ENCODE results near the gene GLUL. TPM values are rescaled to one million over a fixed set of nuclear protein-coding genes. Genes with fewer than 3 reads are reported as not detected.

GLUL gene
- total RNA-seq: 435 TPM

DNA sequence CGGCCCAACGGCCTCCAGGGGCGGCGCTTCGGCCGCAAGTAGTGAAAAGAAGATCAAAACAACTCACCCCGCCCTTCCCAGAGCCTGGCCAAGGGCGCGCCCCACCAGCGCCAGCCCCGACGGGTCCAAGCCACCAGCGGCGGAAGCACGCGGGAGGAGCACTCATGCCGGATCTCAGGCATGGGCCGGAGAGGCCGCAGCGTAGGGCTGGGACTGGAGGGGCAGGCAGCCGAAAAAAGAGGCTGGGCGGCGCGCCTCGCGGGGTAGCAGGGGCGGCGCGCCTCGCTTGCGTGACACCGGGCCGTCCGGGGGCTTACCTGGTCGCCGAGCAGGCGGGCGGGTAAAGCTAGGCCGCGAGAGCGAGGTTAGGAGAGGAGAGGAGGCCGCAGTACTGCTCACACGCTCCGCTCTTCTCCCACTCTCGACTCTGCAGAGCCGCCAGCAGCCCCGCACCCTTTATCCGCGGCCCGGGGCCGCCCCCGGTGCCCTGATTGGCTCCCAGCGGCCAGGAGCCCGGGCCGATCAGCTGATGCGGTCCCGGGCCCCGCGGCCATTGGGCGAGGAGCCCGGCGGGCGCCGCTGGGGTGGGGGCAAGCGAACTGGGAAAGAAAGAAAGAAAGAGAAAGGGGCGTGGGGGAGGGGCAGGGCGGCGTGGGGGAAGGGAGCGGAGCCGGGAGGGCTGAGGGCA is at the start of gene GLUL:
GLUL (minus strand) TSS at position 429 of the 688 bp plus-strand sequence. CDS start 3,053 bp downstream, outside the sequence.
- H3K4me1 ChIP-seq (ENCODE audit: control insufficient read depth in 3 of 3, insufficient read depth in 3 of 3, low read length in 3 of 3): peaks cover 19 to 42% (median 27%) of the 10 kb centered on the region in 3 donors
- H3K9ac ChIP-seq (ENCODE audit: low read depth in 1 of 3, low read length in 3 of 3): peak within 1 kb of the TSS; percentile 89 to 97 (median 95)
- H3K27me3 ChIP-seq (ENCODE audit: control insufficient read depth in 3 of 3, insufficient read depth in 3 of 3, low read length in 3 of 3): no peaks in the 10 kb centered on the region
- H3K36me3 ChIP-seq (ENCODE audit: control insufficient read depth in 3 of 3, insufficient read depth in 3 of 3, low read length in 3 of 3): peaks cover 23 to 35% (median 32%) of the 10 kb centered on the region in 3 donors
- peak within 1 kb of the TSS; percentile 92 to 94 (median 92) for H3K4me3 ChIP-seq (ENCODE audit: low read length in 3 of 3)
- H3K27ac ChIP-seq (ENCODE audit: low read depth, low read length): peak within 1 kb of the TSS; percentile 97
- H3K9me3 ChIP-seq (ENCODE audit: control insufficient read depth in 3 of 3, low read length in 3 of 3): no peaks in the 10 kb centered on the region

DNA sequence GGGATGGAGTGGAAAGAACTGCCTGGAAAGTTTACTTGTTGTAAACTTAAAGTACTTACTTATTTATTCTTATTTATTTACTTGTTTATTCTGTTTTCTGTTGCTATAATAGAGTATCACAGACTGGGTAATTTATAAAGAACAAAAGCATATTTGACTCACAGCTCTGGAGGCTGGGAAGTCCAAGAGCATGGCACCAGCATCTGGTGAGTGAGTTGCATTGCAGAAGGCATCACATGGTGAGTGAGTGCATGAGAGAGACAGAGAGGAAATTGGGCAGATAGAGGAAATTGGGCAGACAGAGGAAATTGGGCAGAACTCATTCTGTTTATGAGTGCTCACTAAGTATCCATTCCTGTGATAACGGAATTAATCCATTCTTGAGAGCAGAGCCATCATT is 46.7 kb upstream of the GLUL start:
- no peak overlapping the region for H3K27ac ChIP-seq (ENCODE audit: low read depth, low read length)

GRCh38 chr1:182433580-182433979 is 42.0 kb upstream of the GLUL start:
- H3K4me1 ChIP-seq (ENCODE audit: control insufficient read depth in 3 of 3, insufficient read depth in 3 of 3, low read length in 3 of 3): no peaks in the 10 kb centered on the region
- H3K9ac ChIP-seq (ENCODE audit: low read depth in 1 of 3, low read length in 3 of 3): no peak overlapping the region
- H3K36me3 ChIP-seq (ENCODE audit: control insufficient read depth in 3 of 3, insufficient read depth in 3 of 3, low read length in 3 of 3): no peaks in the 10 kb centered on the region
- no peak overlapping the region for H3K27ac ChIP-seq (ENCODE audit: low read depth, low read length)
- no peaks in the 10 kb centered on the region for H3K27me3 ChIP-seq (ENCODE audit: control insufficient read depth in 3 of 3, insufficient read depth in 3 of 3, low read length in 3 of 3)
- H3K9me3 ChIP-seq (ENCODE audit: control insufficient read depth in 3 of 3, low read length in 3 of 3): no peaks in the 10 kb centered on the region
- no peak overlapping the region for H3K4me3 ChIP-seq (ENCODE audit: low read length in 3 of 3)

More for the DNA sequence above, 46.7 kb upstream of the GLUL start:
- Histone ChIP-seq H3K27me3 (ENCODE audit: control insufficient read depth in 3 of 3, insufficient read depth in 3 of 3, low read length in 3 of 3) (no peaks in the 10 kb centered on the region), H3K4me3 (ENCODE audit: low read length in 3 of 3) (no peak overlapping the region), H3K9me3 (ENCODE audit: control insufficient read depth in 3 of 3, low read length in 3 of 3) (no peaks in the 10 kb centered on the region), H3K9ac (ENCODE audit: low read depth in 1 of 3, low read length in 3 of 3) (no peak overlapping the region), H3K4me1 (ENCODE audit: control insufficient read depth in 3 of 3, insufficient read depth in 3 of 3, low read length in 3 of 3) (no peaks in the 10 kb centered on the region), H3K36me3 (ENCODE audit: control insufficient read depth in 3 of 3, insufficient read depth in 3 of 3, low read length in 3 of 3) (no peaks in the 10 kb centered on the region)

- no peaks in the 10 kb centered on the region for H3K27me3 ChIP-seq (ENCODE audit: control insufficient read depth in 3 of 3, insufficient read depth in 3 of 3, low read length in 3 of 3)
- no peak overlapping the region for H3K9ac ChIP-seq (ENCODE audit: low read depth in 1 of 3, low read length in 3 of 3)
- no peaks in the 10 kb centered on the region for H3K36me3 ChIP-seq (ENCODE audit: control insufficient read depth in 3 of 3, insufficient read depth in 3 of 3, low read length in 3 of 3)
- no peak overlapping the region for H3K4me3 ChIP-seq (ENCODE audit: low read length in 3 of 3)
- no peaks in the 10 kb centered on the region for H3K9me3 ChIP-seq (ENCODE audit: control insufficient read depth in 3 of 3, low read length in 3 of 3)
- no peaks in the 10 kb centered on the region for H3K4me1 ChIP-seq (ENCODE audit: control insufficient read depth in 3 of 3, insufficient read depth in 3 of 3, low read length in 3 of 3)
- no peak overlapping the region for H3K27ac ChIP-seq (ENCODE audit: low read depth, low read length)
Measured at GRCh38 chr1:182431278-182431677, 39.7 kb upstream of the GLUL start.

DNA sequence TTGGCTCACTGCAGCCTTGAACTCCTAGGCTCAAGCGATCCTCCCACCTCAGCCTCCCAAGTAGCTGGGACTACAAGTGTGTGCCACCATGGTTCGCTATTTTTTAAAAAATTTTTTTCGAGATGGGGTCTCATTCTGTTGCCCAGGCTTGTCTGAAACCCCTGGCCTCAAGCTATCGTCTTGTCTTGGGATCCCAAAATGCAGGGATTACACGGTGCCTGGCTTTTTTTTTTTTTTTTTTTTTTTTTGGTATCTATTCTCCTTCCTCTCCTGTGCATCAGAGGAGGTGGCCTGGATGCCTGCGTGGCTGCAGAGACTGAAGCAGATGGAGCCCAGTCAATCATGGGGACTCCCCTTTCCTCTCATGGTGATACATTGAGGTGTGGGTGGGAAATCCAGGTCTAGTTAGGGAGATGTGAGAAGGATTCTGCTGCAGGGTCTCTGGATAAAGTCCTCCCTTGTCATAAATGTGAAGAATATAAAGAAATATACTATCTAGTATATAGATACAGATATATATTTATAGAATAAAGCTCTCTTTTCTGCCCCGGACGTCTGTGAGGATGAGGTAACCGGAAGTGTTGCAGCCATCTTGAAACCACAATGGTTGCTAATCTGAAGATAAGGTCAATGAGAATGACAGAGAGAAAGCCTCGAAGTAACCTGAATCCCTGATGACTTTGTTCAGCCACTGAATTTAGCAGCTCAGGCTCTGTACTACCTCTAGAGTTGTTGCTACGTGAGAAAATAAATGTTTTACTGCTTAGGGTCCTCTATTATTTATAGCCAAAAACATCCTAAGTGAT is 38.9 kb upstream of the GLUL start:
- Histone ChIP-seq H3K36me3 (ENCODE audit: control insufficient read depth in 3 of 3, insufficient read depth in 3 of 3, low read length in 3 of 3) (no peaks in the 10 kb centered on the region), H3K4me1 (ENCODE audit: control insufficient read depth in 3 of 3, insufficient read depth in 3 of 3, low read length in 3 of 3) (no peaks in the 10 kb centered on the region), H3K9me3 (ENCODE audit: control insufficient read depth in 3 of 3, low read length in 3 of 3) (no peaks in the 10 kb centered on the region), H3K9ac (ENCODE audit: low read depth in 1 of 3, low read length in 3 of 3) (no peak overlapping the region), H3K4me3 (ENCODE audit: low read length in 3 of 3) (no peak overlapping the region), H3K27ac (ENCODE audit: low read depth, low read length) (no peak overlapping the region), H3K27me3 (ENCODE audit: control insufficient read depth in 3 of 3, insufficient read depth in 3 of 3, low read length in 3 of 3) (no peaks in the 10 kb centered on the region)

- no peaks in the 10 kb centered on the region for H3K27me3 ChIP-seq (ENCODE audit: control insufficient read depth in 3 of 3, insufficient read depth in 3 of 3, low read length in 3 of 3)
- H3K36me3 ChIP-seq (ENCODE audit: control insufficient read depth in 3 of 3, insufficient read depth in 3 of 3, low read length in 3 of 3): no peaks in the 10 kb centered on the region
- H3K27ac ChIP-seq (ENCODE audit: low read depth, low read length): no peak overlapping the region
- no peak overlapping the region for H3K9ac ChIP-seq (ENCODE audit: low read depth in 1 of 3, low read length in 3 of 3)
- H3K9me3 ChIP-seq (ENCODE audit: control insufficient read depth in 3 of 3, low read length in 3 of 3): no peaks in the 10 kb centered on the region
- H3K4me1 ChIP-seq (ENCODE audit: control insufficient read depth in 3 of 3, insufficient read depth in 3 of 3, low read length in 3 of 3): no peaks in the 10 kb centered on the region
- no peak overlapping the region for H3K4me3 ChIP-seq (ENCODE audit: low read length in 3 of 3)
Measured at GRCh38 chr1:182428043-182428442, 36.5 kb upstream of the GLUL start.

DNA sequence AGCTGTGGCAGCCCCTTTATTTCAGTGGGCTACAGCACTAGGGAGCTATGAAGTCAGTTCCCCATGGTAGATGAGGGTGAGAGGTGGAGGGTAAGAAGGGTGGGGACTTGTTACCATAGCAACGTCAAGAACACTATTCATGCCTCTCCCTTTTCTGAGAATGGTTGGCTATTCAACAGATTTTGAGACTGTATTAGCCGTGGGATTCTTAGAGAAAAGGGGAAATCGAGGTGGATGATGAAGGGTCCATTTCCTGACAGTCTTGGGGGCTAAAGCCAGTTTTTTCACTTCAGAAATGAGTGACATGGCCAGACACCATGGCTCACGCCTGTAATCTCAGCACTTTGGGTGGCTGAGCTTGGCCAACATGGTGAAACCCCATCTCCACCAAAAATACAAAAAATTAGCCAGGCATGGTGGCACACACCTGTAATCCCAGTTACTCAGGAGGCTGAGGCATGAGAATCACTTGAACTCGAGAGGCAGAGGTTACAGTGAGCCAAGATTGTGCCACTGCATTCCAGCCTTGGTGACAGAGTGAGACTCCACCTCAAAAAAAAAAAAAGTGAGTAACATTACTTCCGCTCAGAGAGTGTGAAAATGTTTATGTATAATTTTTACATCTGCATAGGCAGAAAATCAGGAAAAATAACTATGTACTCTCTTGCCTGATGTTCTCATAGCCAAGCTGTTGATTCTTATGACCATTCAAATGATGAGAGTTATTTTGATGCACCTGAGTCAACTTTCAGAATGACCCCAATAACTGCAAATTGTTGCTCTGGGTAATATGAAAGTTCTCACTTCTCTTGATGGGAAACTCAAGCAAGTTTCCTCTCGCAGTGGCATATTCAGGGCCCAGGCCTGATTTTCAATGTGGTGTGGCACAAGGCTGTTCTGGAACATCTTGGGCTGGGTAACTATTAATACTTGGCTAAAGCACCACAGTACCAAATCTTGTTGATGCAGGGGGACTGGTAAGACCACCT is 35.1 kb upstream of the GLUL start:
- H3K4me3 ChIP-seq (ENCODE audit: low read length in 3 of 3): no peak overlapping the region
- no peaks in the 10 kb centered on the region for H3K36me3 ChIP-seq (ENCODE audit: control insufficient read depth in 3 of 3, insufficient read depth in 3 of 3, low read length in 3 of 3)
- H3K9me3 ChIP-seq (ENCODE audit: control insufficient read depth in 3 of 3, low read length in 3 of 3): no peaks in the 10 kb centered on the region
- no peaks in the 10 kb centered on the region for H3K27me3 ChIP-seq (ENCODE audit: control insufficient read depth in 3 of 3, insufficient read depth in 3 of 3, low read length in 3 of 3)
- no peak overlapping the region for H3K27ac ChIP-seq (ENCODE audit: low read depth, low read length)
- no peak overlapping the region for H3K9ac ChIP-seq (ENCODE audit: low read depth in 1 of 3, low read length in 3 of 3)
- no peaks in the 10 kb centered on the region for H3K4me1 ChIP-seq (ENCODE audit: control insufficient read depth in 3 of 3, insufficient read depth in 3 of 3, low read length in 3 of 3)

DNA sequence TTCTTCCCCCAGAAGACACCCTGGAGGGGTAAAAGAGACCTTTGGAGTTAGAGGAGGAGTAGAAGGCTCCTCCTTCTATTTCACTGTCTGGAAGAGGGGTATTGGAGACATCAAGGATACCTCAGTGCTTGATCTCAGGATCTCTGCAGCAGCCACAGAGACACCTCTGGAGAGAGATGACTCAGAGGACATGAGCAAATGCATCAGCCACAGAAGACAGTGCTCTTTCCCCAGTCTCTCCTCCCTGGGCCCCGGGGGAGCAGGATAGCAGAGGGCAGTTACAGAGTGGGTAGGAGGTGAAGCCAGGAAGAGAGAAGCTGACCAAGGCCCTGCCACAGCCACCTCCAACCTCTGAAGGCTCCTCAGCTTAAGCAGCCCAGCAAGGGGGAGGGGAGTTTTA is 24.2 kb upstream of the GLUL start:
- Histone ChIP-seq H3K9ac (ENCODE audit: low read depth in 1 of 3, low read length in 3 of 3) (no peak overlapping the region), H3K27me3 (ENCODE audit: control insufficient read depth in 3 of 3, insufficient read depth in 3 of 3, low read length in 3 of 3) (no peaks in the 10 kb centered on the region), H3K4me3 (ENCODE audit: low read length in 3 of 3) (no peak overlapping the region), H3K9me3 (ENCODE audit: control insufficient read depth in 3 of 3, low read length in 3 of 3) (no peaks in the 10 kb centered on the region), H3K4me1 (ENCODE audit: control insufficient read depth in 3 of 3, insufficient read depth in 3 of 3, low read length in 3 of 3) (peaks cover 0 to 3% (median 2%) of the 10 kb centered on the region in 3 donors), H3K36me3 (ENCODE audit: control insufficient read depth in 3 of 3, insufficient read depth in 3 of 3, low read length in 3 of 3) (no peaks in the 10 kb centered on the region), H3K27ac (ENCODE audit: low read depth, low read length) (no peak overlapping the region)

DNA sequence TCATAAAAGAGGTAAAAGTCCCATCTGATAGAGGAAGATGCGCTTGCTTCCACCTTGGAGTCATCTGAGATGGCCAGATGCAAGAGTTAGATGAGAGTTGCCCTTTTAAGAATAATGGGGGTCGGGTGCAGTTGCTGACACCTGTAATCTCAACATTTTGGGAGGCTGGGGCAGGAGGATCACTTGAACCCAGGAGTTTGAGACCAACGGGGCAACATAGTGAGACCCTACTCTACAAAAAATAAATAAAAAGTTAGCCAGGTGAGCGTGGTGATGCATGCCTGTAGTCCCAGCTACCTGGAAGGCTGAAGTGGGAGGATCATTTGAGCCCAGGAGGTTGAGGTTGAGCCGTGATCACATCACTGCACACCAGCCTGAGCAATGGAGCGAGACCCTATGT is 22.4 kb upstream of the GLUL start:
- peaks cover 2 to 10% (median 9%) of the 10 kb centered on the region in 3 donors for H3K4me1 ChIP-seq (ENCODE audit: control insufficient read depth in 3 of 3, insufficient read depth in 3 of 3, low read length in 3 of 3)
- H3K4me3 ChIP-seq (ENCODE audit: low read length in 3 of 3): no peak overlapping the region
- H3K9ac ChIP-seq (ENCODE audit: low read depth in 1 of 3, low read length in 3 of 3): no peak overlapping the region
- no peaks in the 10 kb centered on the region for H3K27me3 ChIP-seq (ENCODE audit: control insufficient read depth in 3 of 3, insufficient read depth in 3 of 3, low read length in 3 of 3)
- no peak overlapping the region for H3K27ac ChIP-seq (ENCODE audit: low read depth, low read length)
- H3K36me3 ChIP-seq (ENCODE audit: control insufficient read depth in 3 of 3, insufficient read depth in 3 of 3, low read length in 3 of 3): no peaks in the 10 kb centered on the region
- no peaks in the 10 kb centered on the region for H3K9me3 ChIP-seq (ENCODE audit: control insufficient read depth in 3 of 3, low read length in 3 of 3)

Data from skeletal muscle tissue (tissue), 4 donors.